ENCODE data around the gene RPL9. TPM values are rescaled to one million over a fixed set of nuclear protein-coding genes. Genes with fewer than 3 reads are reported as not detected.
A peak's percentile ranks its signal among the peaks of the same experiment; 100 is the strongest.
"Not testable (repeated sequence)": the region's sequence is repeated elsewhere in the genome, so short reads cannot be mapped to it uniquely, and the experiment has no call there.

Gene RPL9
- total RNA-seq: 763 TPM
- long read RNA-seq, transcript RPL9-214 (8 exons, 2,354 nt): major isoform, 118 of 135 reads
- long read RNA-seq, partial matches to known transcripts: 7 of 135 reads
- long read RNA-seq, other reads (novel, unspliced or antisense): 6 of 135 reads

GRCh38 chr4:39458505-39459300 lies at the start of gene RPL9, which contains the start of gene LIAS:
TSS of gene RPL9 (minus strand) at chr4:39458922. CDS start at chr4:39458439, 483 bp downstream.
TSS of gene LIAS (plus strand) at chr4:39459056. CDS start at chr4:39459118, 62 bp downstream.
- Histone ChIP-seq H3K9me3 (replicated peaks) (no peaks in the 10 kb centered on the region), H3K4me1 (peaks cover 52% of the 10 kb centered on the region), H3K4me3 (peak within 1 kb of the TSS; percentile 78), H3K27me3 (ENCODE audit: low read depth) (no peaks in the 10 kb centered on the region), H3K36me3 (peaks cover 65% of the 10 kb centered on the region), H3K27ac (replicated peaks) (peak within 1 kb of the TSS; percentile 91)
- TF ChIP-seq, protein P1, sequence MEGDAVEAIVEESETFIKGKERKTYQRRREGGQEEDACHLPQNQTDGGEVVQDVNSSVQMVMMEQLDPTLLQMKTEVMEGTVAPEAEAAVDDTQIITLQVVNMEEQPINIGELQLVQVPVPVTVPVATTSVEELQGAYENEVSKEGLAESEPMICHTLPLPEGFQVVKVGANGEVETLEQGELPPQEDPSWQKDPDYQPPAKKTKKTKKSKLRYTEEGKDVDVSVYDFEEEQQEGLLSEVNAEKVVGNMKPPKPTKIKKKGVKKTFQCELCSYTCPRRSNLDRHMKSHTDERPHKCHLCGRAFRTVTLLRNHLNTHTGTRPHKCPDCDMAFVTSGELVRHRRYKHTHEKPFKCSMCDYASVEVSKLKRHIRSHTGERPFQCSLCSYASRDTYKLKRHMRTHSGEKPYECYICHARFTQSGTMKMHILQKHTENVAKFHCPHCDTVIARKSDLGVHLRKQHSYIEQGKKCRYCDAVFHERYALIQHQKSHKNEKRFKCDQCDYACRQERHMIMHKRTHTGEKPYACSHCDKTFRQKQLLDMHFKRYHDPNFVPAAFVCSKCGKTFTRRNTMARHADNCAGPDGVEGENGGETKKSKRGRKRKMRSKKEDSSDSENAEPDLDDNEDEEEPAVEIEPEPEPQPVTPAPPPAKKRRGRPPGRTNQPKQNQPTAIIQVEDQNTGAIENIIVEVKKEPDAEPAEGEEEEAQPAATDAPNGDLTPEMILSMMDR (IDR thresholded peaks at IDR 0.05; ENCODE audit: borderline replicate concordance): no peak
- intact Hi-C loops (cut with micrococcal nuclease): no loop called here
- DNase-seq: peak; percentile 94

DNA sequence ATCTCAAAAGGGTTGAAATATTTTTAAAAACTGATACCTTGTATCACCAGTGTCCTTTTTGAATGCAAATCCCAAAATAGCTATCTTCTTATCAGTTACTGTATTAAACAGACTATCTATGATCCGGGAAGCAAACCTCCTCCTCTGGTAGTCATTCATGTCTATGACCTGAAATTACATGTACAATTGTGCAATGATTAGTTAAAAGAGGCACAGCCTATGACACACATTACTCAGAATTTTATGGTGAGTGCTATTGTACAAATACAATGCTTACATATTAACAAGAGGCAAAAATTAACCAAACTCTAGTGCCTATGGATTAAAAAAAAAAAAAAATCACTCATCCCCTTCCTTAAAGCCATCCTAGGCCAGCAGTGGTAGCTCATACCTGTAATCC lies 46.9 kb upstream of the RPL9 start:
- peaks cover 92% of the 10 kb centered on the region for H3K36me3 ChIP-seq
- H3K4me1 ChIP-seq: no peaks in the 10 kb centered on the region
- H3K9me3 ChIP-seq (replicated peaks): no peaks in the 10 kb centered on the region
- no peak overlapping the region for H3K27ac ChIP-seq (replicated peaks)
- H3K27me3 ChIP-seq (ENCODE audit: low read depth): no peaks in the 10 kb centered on the region
- intact Hi-C loops (cut with micrococcal nuclease): no loop called here
- no peak overlapping the region for H3K4me3 ChIP-seq
- TF ChIP-seq, protein P1 (IDR thresholded peaks at IDR 0.05; ENCODE audit: borderline replicate concordance): no peak
- no peak for DNase-seq

GRCh38 chr4:39504538-39504937 lies 45.8 kb upstream of the RPL9 start:
- intact Hi-C loops (cut with micrococcal nuclease): no loop called here
- DNase-seq: no peak
- no peaks in the 10 kb centered on the region for H3K4me1 ChIP-seq
- TF ChIP-seq, protein P1 (IDR thresholded peaks at IDR 0.05; ENCODE audit: borderline replicate concordance): no peak
- no peaks in the 10 kb centered on the region for H3K9me3 ChIP-seq (replicated peaks)
- H3K36me3 ChIP-seq: peaks cover 92% of the 10 kb centered on the region
- no peak overlapping the region for H3K27ac ChIP-seq (replicated peaks)
- H3K27me3 ChIP-seq (ENCODE audit: low read depth): no peaks in the 10 kb centered on the region
- H3K4me3 ChIP-seq: no peak overlapping the region

GRCh38 chr4:39502664-39503035 lies 43.9 kb upstream of the RPL9 start:
- intact Hi-C loops (cut with micrococcal nuclease); DNase-seq; H3K27me3 ChIP-seq (ENCODE audit: low read depth); H3K9me3 ChIP-seq (replicated peaks); H3K4me1 ChIP-seq; H3K4me3 ChIP-seq: not testable (repeated sequence)
- H3K36me3 ChIP-seq: peaks cover 90% of the 10 kb centered on the region
- peak overlapping the region; percentile 13 for H3K27ac ChIP-seq (replicated peaks)

- TF ChIP-seq, protein P1 (IDR thresholded peaks at IDR 0.05; ENCODE audit: borderline replicate concordance): no peak
- Histone ChIP-seq H3K27ac (replicated peaks) (peak overlapping the region; percentile 9), H3K4me3 (no peak overlapping the region), H3K27me3 (ENCODE audit: low read depth) (no peaks in the 10 kb centered on the region), H3K9me3 (replicated peaks) (no peaks in the 10 kb centered on the region), H3K4me1 (no peaks in the 10 kb centered on the region), H3K36me3 (peaks cover 85% of the 10 kb centered on the region)
- intact Hi-C loops (cut with micrococcal nuclease): no loop called here
- DNase-seq: no peak
Observed at GRCh38 chr4:39502019-39502663, 43.4 kb upstream of the RPL9 start.

- Histone ChIP-seq H3K27ac (replicated peaks) (no peak overlapping the region), H3K27me3 (ENCODE audit: low read depth) (no peaks in the 10 kb centered on the region), H3K9me3 (replicated peaks) (no peaks in the 10 kb centered on the region), H3K36me3 (peaks cover 50% of the 10 kb centered on the region), H3K4me1 (no peaks in the 10 kb centered on the region), H3K4me3 (no peak overlapping the region)
- TF ChIP-seq, protein P1 (IDR thresholded peaks at IDR 0.05; ENCODE audit: borderline replicate concordance): no peak
- intact Hi-C loops (cut with micrococcal nuclease): no loop called here
- DNase-seq: no peak
Observed at GRCh38 chr4:39498727-39499020, 40.0 kb upstream of the RPL9 start.

Measured in left ventricle myocardium inferior (tissue), 1 donor.